HG03025 (cell line): Measurements from ENCODE around the gene ZBTB17.
A peak's percentile ranks its signal among the peaks of the same experiment; 100 is the strongest.

Experiments
- ATAC-seq: cut with Tn5 transposase; IDR thresholded peaks from one replicate; pipeline ENCODE4 v1.9.1; 2021; ENCODE audit warnings: mild to moderate bottlenecking, moderate library complexity; ENCODE audit not compliant: unreplicated experiment, low FRiP score

Gene ZBTB17

DNA sequence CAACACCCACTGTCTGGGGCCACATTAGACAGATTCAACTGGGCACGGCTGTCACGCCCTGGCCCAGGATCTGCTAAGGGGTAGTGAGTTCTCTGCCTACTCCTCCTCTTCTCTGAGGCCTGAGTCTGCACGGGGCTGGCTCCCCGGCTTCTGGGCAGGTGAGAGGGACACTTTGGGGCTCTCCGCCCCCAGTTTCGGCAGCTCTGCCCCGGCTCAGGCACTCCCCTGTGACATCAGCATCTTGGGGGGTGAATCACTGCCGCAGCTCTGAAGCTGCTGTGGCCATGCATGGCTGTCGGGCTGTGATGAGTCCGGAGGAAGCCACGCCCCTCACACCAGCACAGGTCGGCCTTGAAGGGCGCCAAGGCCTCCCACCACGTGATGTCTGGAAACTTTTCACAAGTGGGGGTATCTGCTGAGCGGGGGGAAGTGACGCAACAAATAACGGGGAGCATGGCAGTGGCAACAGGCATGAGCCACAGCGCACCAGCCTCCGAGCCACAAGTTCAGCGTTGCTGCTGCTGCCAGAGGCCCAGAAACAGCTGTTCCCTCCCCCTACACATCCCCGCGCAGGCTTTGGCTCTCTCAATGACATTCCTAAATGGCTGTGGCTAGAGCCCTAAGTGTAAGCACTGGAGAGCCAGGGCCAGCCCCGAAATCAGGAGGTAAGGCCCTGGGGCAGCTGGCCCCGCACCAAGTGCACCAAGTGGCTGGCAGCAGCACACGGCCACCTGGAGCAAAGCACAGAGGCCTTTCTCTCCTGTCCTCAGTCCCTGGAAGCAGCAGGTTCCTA is 26.3 kb downstream of the ZBTB17 start:
- ATAC-seq, result peak; percentile 39

DNA sequence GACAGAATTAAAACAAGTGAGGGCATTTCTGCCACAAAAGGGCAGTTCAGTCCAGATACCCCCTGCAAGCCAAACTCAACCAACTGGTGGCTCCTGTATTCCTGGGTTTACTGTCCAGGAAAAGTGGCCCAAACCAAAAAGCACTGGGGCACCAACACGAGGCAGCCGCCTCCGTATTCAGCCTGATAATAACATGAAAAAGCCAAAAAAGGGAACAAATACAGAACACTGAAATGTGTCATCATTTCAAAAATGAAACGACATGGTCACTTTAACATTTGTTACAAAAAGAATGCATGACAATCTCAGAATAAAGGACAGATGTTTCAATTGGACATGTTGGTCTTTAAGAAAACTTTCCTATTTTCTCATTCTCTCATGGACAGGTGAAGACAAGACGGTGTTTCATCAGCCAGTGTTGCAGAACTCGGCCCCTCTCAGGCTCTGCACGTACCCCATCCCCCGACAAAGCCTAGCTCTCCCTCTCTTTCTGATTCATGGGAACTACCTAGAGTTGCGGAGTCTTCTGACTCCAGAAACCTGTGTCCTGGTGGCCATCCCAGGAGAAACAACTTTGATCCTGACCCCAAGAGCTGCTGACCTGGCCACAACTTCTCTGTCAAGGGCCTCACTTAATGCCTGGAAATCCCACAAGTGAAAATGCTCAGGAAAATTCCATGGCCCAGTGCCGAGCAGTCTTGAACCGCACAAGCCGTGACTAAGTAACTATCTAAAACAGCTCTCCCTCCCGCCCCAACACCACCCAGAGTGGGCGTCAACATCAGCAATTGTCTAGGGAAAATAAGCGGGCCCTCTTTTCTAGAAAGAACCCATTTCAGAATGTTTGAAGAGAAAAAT is 27.1 kb downstream of the ZBTB17 start:
- ATAC-seq, result no peak

DNA sequence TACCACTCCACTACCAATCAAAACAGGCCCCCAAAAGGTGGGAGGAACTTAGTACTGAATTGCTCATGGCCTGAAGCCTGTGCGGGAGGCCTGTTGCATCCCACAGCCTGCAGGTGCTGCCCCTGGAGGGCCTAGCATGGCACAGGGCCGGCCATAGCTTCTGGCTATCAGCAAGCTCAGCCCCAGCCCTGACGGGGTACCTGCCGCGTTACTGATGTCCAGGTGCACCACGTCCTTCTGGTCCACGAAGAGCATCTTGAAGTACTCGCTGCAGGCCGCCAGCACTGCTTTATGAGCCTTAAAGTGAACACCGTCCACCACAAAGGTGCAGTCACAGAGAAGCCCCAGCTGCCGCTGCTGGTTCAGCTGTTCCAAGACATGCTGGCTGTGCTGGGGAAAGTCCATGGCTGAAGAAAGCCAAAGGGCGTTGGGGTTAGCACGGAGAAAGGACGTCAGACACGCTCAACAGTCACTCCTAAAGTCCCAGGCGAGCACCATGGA is 27.8 kb downstream of the ZBTB17 start:
- ATAC-seq, result no peak

DNA sequence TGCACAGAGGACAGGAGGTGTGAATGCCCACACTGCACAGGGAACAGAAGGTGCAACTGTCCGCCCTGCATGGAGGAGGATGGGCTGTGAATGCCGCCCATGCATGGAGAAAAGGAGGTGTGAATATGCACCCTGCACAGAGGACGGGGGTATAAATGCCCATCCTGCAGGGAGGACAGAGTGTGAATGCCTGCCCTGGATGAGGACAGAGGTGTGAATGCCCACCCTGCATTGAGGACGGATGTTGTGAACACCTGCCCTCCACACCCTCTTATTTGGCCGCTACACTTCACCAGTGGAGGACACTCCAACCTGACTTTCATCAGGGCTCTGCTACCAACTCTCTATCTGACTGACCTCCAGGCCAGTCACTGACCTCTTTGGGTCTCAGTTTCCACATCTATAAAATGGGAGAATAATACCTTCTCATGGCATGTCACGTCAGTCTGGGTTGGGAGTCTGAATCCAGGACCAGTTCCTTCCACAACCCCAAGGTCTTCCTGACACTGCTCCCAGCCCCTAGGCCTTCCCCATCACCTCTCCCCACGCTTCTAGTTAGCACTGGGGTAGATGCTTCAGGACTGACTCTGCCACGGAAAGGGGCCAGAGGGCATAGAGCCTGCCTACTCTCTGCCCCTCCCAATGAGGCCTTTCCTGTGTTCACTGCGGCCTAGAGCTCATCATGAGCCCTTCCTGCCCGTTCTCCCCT is 28.4 kb downstream of the ZBTB17 start:
- no peak for ATAC-seq

DNA sequence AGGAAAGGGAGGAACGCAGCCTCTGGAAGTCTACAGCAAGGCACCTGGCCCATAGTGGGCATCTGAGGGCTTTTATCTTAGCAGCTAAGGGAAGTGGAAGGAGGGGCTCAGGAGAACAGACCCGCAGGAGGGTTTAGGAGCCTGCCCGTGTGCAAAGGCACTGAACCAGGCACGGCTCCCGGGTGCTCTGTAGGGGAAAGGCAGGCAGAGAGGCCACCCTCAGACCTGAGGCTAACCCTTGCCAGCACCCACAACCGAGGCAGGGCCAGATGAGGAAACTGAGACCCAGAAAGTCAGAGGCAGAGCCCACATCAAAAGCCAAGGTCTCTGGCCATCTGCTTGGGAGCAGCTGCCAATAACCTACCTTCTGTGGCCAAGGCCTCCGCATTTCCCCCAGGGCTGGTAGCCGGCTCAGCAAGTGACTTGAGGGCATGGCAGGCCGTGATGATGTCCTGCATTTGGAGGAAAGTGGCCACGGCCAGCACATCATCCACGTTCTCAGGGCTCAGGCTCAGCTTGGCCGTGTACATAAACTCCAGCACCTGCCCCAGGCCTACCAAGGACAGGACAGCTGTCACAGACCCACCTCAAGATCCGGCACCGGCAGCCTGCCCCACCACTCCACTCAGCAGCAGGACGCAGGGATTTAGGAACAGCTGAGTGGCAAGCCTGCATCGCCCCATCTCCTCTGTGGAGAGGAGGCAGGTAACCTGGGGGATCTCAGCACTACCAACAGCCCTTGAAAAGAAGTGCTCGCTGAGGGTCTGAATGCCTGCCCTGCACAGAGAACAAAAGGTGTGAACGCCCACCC is 29.1 kb downstream of the ZBTB17 start:
- no peak for ATAC-seq

DNA sequence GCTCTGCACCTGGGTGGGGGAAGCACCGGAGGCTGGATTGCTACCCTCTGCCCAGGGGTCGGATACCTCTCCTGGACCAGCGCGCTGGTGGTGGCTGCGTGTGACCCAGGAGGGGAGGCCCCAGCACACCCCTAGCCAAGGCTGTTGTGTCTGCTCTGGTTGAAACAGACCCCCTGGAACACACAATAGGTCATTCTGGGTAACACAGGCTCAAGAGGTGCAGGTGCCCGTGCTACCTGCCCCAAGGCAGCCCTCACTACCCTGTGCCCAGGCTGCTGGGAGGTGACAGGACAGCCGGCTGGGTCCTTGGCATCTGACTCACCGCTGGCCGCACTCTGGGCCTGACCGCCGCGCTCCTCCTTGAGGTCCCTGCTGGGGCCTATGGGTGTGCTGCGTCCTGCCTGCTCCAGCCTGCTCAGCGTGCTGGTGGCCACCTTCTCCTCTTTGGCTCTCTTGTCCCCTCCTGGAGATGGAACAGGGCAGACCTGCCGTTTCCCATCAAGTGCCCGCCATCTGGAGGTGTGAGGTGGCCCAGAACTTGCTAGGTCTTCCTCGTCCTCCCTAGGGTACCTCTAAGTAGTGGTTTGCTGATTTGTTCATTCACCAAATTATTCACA is 30.0 kb downstream of the ZBTB17 start:
- no peak for ATAC-seq

DNA sequence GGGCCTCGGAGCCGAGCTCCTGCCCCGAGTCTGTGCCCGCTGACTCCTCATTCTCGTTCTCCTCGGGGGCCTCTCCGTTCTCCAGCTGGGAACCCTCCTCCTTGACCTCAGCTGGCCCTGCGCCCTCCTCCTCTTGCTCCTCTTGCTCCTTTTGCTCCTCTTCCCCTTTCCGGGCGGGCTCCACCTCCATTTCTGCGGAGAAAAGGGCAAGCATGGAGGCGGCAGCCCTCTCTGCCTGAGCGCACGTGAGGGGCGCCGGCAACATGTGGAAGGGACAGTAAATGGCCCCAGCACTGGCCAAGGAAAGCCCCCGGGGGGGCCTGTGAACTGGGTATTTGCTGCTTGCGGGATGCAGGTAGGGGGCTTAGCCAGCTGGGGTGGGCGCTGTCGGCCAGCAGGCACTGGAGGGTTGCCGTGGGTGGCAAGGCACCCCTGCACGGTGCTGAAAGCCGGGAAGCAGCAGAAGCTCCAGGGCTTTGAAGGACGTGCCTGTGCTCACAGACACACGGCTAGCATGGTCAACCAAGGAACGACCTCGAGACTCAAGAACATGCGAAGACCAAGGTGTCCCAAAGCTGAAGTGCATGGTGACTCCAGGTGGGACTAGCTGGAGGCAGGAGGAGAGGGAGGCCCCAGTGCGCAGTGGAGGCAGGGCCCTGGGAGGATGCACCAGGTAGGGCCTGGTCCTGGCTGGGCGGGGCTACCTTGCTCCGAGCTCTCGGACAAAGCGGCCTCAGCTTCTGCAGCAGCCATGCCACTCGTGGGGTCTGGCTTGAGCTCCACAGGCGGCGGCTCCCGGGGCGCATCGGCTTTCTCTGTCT is 30.7 kb downstream of the ZBTB17 start:
- no peak for ATAC-seq

DNA sequence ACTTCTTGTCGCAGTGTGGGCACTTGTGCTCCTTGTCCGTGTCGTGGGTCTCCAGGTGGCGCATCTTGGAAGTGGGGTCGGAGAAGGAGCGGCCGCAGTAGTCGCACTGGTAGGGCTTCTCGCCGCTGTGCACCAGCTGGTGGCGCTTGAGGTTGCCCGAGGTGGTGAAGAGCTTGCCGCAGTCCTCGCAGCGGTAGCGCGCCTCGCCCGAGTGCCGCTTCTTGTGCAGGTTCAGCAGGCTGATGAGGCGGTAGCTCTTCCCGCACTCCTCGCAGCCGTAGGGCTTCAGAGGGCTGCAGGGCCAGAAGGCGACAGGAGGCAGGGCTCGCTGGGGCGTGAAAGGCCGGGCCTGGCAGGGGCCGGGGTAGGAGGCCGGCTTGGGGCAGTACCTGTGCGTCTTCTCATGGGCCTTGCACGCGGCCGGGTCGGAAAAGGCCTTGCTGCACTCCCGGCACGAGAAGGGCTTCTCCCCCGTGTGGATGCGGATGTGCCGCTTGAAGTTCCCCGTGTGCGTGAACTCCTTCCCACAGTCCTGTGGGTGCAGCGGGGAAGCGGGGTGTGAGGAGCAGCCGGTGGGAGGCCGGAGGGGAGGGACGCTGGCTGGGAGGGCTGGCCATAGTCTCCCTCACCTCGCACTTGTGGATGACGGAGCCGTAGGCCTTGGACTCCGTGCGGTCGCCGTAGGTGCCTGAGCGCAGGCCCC is 31.4 kb downstream of the ZBTB17 start:
- ATAC-seq, result no peak

DNA sequence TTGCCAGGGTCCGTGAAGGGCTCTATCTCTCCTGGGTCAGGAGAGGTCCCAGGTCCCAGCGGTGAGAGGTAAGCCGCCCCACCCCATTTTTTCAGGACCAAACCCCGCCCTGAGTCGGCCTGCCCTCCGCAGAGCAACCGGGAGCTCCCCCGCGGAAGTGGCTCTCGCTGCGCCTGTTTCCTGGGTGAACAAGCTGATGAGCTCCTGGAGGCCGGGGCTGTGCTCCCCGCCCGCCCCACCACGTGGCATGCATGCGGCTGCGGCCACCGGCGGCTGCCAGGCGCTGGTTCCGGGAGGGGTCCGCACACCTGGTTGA is 32.0 kb downstream of the ZBTB17 start:
- no peak for ATAC-seq

DNA sequence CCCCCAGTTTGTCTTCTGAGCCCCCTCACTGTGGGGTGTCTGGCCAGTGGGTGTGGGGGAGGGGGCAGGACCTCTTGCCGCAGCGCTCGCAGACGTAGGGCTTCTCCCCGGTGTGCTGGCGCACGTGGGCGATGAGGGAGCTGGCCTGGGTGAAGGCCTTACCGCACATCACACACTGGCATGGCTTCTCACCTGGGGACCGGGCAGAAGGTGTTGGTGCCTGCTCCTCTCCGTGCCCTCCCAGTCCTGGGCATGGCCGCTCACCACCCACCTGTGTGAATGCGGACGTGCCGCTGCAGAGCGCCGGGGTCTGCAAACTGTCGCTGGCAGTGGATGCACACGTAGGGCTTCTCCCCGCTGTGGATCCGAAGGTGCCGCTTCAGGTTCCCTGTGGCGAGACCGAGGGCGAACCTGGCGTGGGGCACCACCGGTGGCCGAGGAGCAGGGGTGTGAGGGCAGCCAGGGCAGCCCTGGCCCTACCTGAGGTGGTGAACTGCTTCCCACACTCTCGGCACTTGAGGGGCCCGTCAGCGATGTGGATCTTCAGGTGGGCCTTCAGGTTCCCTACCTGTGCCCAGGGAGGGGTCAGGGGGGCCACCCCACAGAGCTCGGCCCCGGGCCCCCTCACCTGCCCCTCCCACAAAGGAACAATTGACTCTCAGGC is 32.4 kb downstream of the ZBTB17 start:
- no peak for ATAC-seq

DNA sequence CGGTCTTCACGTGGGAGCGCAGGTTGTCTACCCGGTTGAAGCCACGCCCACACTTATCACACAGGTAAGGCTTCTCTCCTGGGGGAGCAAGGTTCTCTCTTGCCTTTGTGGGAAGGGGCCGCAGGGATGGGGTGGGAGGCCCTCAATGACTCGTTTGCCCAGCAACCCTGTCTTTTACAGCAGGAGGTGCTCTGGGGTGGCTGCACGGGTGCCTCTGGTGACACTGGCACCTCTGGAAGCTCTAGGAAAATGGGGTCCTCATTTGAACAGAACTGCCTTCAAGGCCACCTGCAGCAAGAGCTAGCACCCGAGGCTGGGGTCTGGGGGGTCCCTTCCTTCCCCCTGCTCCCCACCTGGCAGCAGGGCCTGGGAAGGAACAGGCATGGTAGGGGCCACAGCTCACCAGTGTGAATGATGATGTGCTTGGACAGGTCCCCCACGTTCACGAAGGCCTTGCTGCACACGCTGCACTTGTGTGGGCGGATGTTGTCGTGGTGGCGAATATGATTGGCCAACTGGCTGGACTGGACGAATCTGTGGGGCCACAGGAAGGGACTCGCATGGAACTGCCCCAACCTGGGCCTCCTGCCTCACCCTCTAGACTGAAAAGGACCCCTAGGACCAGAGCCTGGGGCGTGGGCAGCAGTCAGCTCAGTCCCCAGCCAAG is 33.1 kb downstream of the ZBTB17 start:
- ATAC-seq, result no peak

DNA sequence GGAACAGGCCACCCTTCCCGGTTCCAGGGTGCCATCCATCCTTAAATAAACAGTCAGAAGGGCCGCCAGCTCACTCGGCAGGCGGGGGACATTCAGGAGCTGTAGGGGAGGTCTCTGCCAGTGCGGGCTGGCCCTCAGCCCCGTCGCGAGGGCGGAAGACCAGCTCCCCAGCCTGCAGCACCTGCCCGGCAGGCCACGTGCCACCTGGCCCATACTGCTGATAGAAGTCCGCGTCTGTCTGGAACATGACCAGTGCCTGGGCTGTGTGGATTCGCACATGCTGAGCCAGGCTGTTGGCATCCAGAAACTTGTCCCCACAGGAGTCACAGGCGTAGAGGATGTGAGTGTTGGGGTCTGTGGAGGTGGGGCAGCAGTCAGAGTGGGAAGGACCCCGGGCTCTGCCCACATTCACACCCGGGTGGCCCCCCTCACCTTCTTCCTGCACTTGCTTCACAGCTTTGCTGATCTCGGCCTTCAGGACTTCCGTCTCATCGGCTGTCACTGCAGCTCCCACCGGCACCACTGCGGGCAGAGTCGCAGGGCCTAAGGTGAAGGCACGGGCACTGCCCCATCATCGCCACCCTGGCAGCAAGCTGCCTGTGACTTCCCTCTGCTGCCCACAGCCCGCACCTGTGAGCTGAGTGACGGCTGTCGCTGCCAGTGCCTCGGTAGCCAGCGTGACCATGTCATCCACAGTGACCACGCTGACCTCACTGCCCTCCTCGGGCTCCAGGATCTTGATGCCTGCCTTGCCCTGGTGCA is 33.8 kb downstream of the ZBTB17 start:
- no peak for ATAC-seq

DNA sequence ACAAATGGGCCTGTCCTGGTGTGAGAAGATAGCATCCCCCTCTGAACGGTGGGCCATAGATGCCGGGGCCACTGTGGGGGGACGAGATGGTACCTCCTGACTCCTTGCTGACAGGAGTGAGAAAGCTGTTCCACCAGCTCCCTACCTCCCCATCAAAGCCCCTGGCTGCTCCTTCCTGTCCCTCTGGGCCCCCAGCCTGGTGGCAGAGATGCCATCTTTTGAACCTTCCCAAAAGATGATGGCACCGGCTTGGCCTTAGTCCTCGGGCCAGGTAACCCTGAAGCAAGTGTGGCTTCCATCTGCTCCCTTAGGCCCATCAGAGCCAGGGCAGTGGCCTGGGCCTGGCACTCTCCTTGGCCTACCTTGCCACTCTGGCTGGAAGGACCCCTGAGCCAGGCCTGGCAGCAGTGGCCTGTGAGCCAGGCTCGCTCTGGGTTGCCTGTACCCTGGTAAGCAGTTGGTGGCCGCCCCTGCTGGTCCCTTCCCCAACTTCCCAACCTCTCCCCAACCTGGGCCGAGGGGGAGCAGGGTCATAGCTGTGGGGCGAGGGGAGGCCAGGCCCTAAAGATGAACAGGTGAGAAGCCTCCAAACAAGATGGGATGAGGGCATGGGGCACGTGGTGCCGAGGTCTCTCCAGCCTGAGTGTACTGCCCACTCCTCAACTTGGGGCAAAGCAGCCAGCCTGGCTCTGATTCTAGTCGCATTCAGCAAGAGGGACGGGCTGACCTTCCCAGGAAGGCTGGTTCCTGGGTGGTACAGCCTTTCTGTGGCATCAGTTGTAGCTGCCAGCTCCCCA is 34.7 kb downstream of the ZBTB17 start:
- no peak for ATAC-seq

DNA sequence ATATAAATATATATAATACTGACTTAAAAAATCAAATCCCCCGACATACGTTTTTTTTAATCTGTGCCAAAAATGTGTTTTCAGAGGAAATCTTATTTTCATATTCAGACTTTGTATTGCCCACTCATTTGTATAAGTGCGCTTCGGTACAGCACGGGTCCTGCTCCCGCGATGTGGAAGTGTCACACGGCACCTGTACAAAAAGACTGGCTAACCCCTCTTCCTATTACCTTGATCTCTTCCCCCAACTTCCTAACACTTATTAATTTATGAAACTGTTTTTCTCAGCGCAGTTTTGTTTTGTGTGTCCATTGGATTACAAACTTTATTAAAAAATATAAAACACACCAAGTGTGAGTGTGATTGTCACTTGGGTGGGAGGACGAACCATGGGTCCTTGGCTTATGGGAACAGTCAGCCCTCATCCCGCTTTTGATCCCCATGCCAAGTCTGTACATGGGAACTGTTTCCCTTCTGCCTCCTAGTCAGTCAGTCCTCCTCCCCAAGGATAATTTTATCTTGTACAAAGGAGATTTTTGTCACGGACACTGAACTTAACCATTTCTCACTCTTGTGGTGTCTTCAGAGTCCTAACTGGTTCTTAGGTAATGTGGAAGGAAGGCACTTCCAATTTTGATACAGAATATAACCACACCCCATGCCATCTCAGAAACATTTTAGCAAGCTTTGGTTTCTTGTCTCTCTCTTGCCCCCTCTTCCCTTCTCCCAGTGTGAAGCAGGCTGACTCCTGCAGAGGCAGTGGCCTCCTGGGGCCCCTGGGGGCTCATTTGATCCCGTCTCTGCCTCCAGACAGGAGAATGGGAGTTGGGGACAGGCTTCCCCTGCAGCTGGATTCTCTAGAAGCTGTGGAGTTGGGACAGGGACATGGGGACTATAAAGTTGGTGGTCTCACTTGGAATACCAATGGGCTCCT is 35.5 kb downstream of the ZBTB17 start:
- no peak for ATAC-seq
